Measurements from ENCODE around the gene DPP6.
A peak's percentile ranks its signal among the peaks of the same experiment; 100 is the strongest.

DPP6 gene

DNA sequence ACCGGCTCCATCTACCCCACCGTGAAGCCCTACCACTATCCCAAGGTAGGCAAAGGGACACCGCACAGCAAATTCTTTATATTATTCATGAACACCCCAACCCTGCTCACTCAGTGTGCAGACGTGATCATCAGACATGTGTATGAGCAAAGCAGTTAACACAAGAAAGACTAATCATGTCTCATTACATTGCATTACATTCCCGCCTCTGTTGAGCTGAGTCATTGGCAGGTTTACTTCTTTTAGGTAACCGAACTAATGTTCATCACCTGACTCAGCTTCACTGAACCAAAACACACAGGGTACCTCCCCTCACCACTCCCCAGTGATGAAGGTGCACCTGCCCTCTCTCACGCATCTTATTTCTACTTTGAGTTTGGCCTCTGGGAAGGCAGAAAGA is 717.3 kb downstream of the DPP6 start:
- DNase-seq (ENCODE audit: low spot score), result no peak

GRCh38 chr7:154770361-154770760 is 718.2 kb downstream of the DPP6 start:
- no peak for DNase-seq (ENCODE audit: low spot score)

DNA sequence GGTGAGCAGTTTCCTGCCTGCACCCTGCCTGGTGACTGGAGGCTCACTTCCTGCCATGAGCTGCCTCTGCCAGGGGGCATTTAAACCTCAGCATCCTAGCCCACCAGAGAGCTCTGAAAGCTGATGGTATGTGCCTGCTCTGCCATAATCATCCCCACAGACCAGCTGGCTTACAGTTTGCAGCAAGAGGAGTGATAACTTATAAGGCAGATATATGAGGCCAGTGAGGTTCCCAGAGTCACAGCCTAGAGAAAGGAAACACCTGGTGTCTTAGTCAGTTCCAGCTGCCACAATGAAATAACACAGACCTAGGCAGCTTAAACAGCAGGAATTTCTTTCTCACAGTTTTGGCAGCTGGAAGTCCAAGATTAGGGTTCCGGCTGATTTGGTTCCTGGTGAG is 718.8 kb downstream of the DPP6 start:
- no peak for DNase-seq (ENCODE audit: low spot score)

- no peak for DNase-seq (ENCODE audit: low spot score)
Observed at GRCh38 chr7:154774303-154774969, 722.2 kb downstream of the DPP6 start.

DNA sequence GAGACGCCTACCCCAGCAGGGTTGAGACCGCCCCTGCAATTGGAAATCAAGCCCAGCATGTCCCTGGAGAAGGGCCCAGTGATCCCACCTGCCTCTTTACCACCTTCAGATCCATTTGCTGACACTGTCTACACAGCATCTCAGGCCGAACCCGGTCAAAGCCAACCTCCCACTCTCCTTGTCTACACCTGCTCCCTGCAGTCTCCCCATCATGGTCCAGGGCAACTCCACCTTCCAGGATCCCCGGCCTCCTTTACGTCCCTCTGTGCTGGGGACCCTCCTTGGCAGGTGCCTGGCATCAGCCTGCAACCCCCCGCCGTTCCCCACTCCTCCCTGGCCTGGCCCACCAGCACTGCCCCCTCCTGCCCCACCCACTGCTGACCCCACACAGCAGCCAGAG is 723.5 kb downstream of the DPP6 start:
- no peak for DNase-seq (ENCODE audit: low spot score)

DNA sequence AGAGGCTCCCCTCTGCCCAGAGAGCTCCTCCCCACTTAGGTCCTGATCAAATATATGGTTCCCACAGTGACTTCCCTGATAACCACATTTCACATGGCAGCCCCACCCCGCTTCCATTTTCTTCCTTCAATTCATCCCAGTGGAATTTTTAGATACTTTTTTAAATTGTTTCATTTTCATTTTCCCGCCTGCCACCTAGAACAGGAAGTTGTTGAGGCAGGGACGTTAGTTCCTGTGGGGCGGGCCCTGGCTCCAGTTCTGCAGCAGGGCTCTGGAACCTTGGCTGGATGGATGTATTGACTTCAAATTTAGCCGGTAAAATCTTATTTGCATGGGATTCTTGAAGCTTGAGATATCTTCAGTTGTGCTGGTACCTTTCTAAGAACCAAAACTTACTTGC is 724.2 kb downstream of the DPP6 start:
- no peak for DNase-seq (ENCODE audit: low spot score)

DNA sequence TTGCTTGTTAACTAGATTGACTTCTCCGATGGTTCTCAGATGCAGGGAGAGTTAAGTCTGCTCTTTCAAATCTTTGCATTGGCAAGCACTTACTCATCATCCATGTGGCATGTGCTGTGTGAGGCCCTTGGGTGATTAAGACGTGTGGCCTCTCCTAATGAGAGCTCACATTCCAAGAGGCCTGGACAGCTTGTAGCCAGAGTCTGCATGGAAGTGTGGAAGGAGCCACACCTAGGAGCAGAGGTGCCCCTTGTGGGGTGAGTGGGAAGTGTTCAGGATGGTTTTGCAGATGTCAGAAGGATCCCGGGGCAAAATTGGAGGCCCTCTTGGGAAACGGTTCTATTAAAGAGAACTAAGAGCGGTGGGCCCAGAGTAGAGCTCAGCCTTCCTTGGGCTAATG is 724.8 kb downstream of the DPP6 start:
- no peak for DNase-seq (ENCODE audit: low spot score)

DNA sequence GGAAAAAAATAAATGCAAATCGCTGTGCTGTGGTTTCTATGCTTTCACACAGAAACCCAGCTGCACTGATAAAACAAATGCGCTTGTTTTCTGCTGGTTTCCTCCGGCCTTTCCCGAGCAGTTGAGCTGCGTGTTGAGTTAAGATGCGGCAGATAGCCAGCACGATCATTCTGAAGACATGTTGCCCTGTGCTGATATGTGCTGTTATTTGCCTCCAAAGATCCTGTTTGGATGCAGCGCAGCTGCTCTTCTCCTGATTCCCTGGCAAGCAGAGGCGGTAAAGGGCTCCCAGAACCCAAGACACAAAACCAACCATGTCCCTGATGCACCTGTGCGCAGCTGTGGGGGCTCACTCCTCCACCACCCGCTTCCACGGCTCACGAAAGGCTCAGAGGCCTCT is 725.3 kb downstream of the DPP6 start:
- DNase-seq (ENCODE audit: low spot score), result no peak

GRCh38 chr7:154777908-154778307 is 725.7 kb downstream of the DPP6 start:
- DNase-seq (ENCODE audit: low spot score), result no peak

- DNase-seq (ENCODE audit: low spot score), result no peak
Observed at GRCh38 chr7:154781369-154782303, 729.4 kb downstream of the DPP6 start.

GRCh38 chr7:154783281-154783909 is 731.2 kb downstream of the DPP6 start:
- no peak for DNase-seq (ENCODE audit: low spot score)

DNA sequence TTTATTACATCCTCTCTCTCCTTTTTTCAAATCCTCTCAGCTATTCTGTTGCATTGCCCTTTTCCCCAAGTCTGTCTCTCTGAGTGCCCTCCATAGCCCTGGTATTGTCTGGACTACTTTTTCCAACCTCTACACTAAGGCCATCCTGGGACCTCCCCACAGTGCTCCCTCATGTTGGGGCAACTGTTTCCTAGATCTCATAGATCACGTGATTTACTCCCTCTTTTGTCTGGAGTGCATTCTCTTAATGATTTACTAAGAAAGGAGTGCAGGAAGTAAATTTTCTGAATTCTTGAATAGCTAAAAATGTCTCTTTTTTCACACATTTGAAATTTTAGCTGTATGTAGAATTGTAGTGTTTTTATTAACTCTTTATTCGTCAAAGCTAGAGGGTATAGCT is 733.7 kb downstream of the DPP6 start:
- no peak for DNase-seq (ENCODE audit: low spot score)

DNA sequence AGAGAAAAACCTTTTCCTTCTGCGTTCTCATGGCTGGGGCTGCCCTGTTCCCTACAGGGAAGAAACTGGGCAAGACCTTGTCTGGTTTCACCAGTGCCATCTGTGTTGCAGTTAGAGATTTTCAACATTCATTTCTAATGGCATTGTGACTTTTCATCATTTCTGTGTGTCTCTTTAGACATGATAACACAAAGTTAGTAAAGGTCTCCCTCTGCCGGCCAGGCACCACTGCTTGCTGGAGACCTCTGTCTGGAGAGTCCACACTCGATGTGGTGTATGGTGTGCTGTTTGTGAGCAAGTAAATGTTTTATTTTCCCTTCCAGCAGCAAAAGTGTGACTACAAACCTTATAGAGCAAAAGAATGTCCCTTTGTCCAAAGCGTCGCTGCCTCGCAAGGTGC is 737.2 kb downstream of the DPP6 start:
- DNase-seq (ENCODE audit: low spot score), result peak; percentile 44

GRCh38 chr7:154791611-154792010 is 739.4 kb downstream of the DPP6 start:
- DNase-seq (ENCODE audit: low spot score), result no peak

- no peak for DNase-seq (ENCODE audit: low spot score)
Observed at GRCh38 chr7:154792436-154793055, 740.3 kb downstream of the DPP6 start.

DNA sequence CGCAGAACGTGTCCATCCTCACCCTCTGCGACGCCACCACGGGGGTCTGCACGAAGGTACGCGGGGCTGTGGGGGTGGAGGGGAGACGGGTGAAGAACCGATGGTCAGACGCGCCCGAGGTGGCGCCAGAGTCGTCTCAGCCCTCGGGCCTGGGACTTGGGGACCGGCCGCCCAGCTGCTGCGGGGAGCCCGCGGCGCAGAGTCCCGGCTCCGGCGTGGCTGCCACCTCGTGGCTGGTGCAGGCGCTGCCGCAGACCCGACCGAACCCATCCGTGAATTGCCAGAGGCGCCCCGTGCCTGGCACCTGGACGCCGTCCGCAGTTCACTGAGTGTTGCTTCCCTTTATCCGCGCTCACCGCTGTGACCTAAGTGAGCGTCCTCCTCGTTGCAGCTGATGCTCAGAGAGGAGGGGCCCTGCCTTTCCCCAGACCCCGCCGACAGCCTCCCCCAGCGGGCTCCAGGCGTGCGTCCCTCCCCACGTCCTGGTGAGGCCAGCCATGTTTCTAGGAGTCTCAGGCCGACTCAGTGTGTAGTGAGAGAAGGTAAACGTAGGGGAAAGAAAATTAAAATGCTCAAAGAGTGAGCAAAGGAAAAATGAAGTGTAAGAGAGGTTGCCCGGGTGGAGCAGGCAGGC is 742.1 kb downstream of the DPP6 start:
- DNase-seq (ENCODE audit: low spot score), result no peak

- no peak for DNase-seq (ENCODE audit: low spot score)
Observed at GRCh38 chr7:154795014-154795413, 742.8 kb downstream of the DPP6 start.

GRCh38 chr7:154795437-154795836 is 743.2 kb downstream of the DPP6 start:
- DNase-seq (ENCODE audit: low spot score), result no peak

DNA sequence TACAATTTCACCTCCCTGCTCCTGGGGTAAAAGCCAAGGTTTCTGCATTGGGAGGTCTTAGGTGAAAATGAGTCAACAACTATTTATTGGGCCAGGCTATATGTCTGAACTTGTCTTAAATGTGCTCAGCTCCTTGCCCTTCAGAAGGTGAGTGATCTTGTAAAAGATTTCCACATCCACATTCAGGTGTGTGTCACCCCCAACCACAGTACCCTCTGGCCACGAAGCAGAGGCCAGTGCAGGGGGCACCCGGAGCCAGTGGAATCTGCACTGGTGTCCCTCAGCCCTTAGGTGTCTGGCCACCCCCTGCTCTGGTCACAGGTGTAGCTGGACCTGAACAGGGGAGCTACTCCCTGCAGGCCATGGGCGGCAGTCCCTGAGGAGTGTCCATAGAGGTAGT is 752.3 kb downstream of the DPP6 start:
- DNase-seq (ENCODE audit: low spot score), result no peak

GRCh38 chr7:154812027-154812426 is 759.8 kb downstream of the DPP6 start:
- DNase-seq (ENCODE audit: low spot score), result no peak

GRCh38 chr7:154817224-154817896 is 765.2 kb downstream of the DPP6 start:
- DNase-seq (ENCODE audit: low spot score), result no peak

DNA sequence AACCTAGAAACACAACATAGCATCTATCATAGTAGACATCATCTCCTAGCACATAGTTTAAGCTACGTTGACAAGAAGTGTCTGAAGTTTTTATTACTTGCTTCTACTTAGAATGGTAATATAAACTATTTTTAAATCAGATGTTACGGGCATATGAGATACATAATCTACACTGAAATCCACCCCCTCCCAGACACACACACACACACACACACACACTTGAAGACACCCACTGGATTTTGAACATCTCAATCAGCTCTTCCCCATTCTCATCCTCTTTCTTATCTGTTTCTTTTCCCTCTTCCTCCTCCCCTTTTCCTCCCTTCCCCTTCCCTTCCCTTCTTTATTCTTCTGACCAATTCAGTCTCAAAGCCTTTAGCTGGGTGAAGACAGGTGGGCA is 774.8 kb downstream of the DPP6 start:
- DNase-seq (ENCODE audit: low spot score), result no peak
